ENCODE data around the gene RNF150.
A peak's percentile ranks its signal among the peaks of the same experiment; 100 is the strongest.

The RNF150 gene

GRCh38 chr4:141041021-141041476 lies 92.2 kb downstream of the RNF150 start (continued):
- TF ChIP-seq ELK4 (IDR thresholded peaks at IDR 0.05; ENCODE audit: borderline replicate concordance, low read depth, low read length): no peak
- peak; percentile 74; the same call in 1 of the 2 replicates for TF ChIP-seq ZSCAN23 (tag by site-specific recombination; IDR thresholded peaks at IDR 0.05)
- no peak for TF ChIP-seq ZNF433 (tag by site-specific recombination; IDR thresholded peaks at IDR 0.05; ENCODE audit: low read depth)
- no peak for TF ChIP-seq ZBTB1 (tag by site-specific recombination; IDR thresholded peaks at IDR 0.05)
- no peak for TF ChIP-seq ZNF670 (tag by site-specific recombination; IDR thresholded peaks at IDR 0.05; ENCODE audit: low read depth)
- peak; percentile 55 for TF ChIP-seq ZNF366 (tag by site-specific recombination; conservative IDR thresholded peaks at IDR 0.05)
- TF ChIP-seq ZNF76 (tag by site-specific recombination; IDR thresholded peaks at IDR 0.05; ENCODE audit: borderline replicate concordance, low read depth): 0 out of 2 replicates have a peak, but pooled peaks have one; percentile 19
- peak; percentile 94 for TF ChIP-seq GLI2 (tag by site-specific recombination; IDR thresholded peaks at IDR 0.05; ENCODE audit: borderline replicate concordance, low read depth)
- TF ChIP-seq HOXD13 (CRISPR knock-in tag; IDR thresholded peaks at IDR 0.05; ENCODE audit: borderline replicate concordance): no peak
- no peak for TF ChIP-seq ZNF280D (tag by site-specific recombination; IDR thresholded peaks at IDR 0.05)
- TF ChIP-seq ZNF18 (tag by site-specific recombination; IDR thresholded peaks at IDR 0.05): peak; percentile 68
- peak; percentile 93 for TF ChIP-seq IKZF3 (tag by site-specific recombination; IDR thresholded peaks at IDR 0.05)
- peak; percentile 62 for TF ChIP-seq KLF8 (tag by site-specific recombination; IDR thresholded peaks at IDR 0.05)
- TF ChIP-seq ZNF596 (tag by site-specific recombination; IDR thresholded peaks at IDR 0.05): no peak
- peak; percentile 41; the same call in 1 of the 2 replicates for TF ChIP-seq ZNF449 (tag by site-specific recombination; IDR thresholded peaks at IDR 0.05)
- TF ChIP-seq YY1 (tag by site-specific recombination; IDR thresholded peaks at IDR 0.05): peak; percentile 28; the same call in 1 of the 2 replicates
- TF ChIP-seq ZEB2 (tag by site-specific recombination; IDR thresholded peaks at IDR 0.05): peak; percentile 73
- TF ChIP-seq ZSCAN16 (tag by site-specific recombination; IDR thresholded peaks at IDR 0.05): no peak
- no peak for TF ChIP-seq ZSCAN4 (tag by site-specific recombination; IDR thresholded peaks at IDR 0.05)
- TF ChIP-seq SP7 (tag by site-specific recombination; IDR thresholded peaks at IDR 0.05): no peak
- TF ChIP-seq ZNF423 (tag by site-specific recombination; IDR thresholded peaks at IDR 0.05): no peak
- TF ChIP-seq HOXC10 (CRISPR knock-in tag; IDR thresholded peaks at IDR 0.05): no peak
- no peak for TF ChIP-seq ZNF354C (tag by site-specific recombination; IDR thresholded peaks at IDR 0.05; ENCODE audit: borderline replicate concordance, low read depth)
- TF ChIP-seq ZNF747 (tag by site-specific recombination; IDR thresholded peaks at IDR 0.05): no peak
- TF ChIP-seq SALL2 (tag by site-specific recombination; IDR thresholded peaks at IDR 0.05; ENCODE audit: borderline replicate concordance): no peak
- TF ChIP-seq ZNF624 (tag by site-specific recombination; IDR thresholded peaks at IDR 0.05): no peak
- no peak for TF ChIP-seq ZNF37A (tag by site-specific recombination; IDR thresholded peaks at IDR 0.05)
- TF ChIP-seq ZNF23 (tag by site-specific recombination; IDR thresholded peaks at IDR 0.05; ENCODE audit: borderline replicate concordance): no peak
- TF ChIP-seq PRDM6 (tag by site-specific recombination; IDR thresholded peaks at IDR 0.05): peak; percentile 94
